Left forelimb (tissue), 1 donor: ENCODE measurements around the gene DMD.

Experiments used
- DNase-seq: peaks from one replicate; pipeline ENCODE4 v3.0.0-alpha.2; 2018; ENCODE audit warnings: low spot score

Gene DMD

GRCh38 chrX:31178064-31178768 is 2033.1 kb downstream of the DMD start:
- no peak for DNase-seq

DNA sequence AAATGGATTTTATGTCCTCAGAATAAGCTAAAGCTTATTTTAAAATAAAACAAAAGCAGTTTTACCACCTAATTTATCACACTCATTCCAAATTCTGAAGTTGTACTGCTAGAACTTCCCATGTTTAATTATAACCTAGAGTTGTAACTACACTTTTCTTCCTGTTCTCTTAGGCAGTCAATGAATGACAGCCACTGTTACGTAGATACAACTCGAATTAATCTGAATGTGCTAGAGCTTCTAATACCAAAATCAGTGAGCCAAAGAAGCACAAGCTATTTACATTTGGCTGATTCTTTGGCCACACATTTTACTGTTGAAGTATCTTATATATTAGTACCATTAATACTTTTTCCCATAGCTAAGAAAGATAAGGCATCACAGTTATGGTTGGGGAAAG is 2040.6 kb downstream of the DMD start:
- no peak for DNase-seq

DNA sequence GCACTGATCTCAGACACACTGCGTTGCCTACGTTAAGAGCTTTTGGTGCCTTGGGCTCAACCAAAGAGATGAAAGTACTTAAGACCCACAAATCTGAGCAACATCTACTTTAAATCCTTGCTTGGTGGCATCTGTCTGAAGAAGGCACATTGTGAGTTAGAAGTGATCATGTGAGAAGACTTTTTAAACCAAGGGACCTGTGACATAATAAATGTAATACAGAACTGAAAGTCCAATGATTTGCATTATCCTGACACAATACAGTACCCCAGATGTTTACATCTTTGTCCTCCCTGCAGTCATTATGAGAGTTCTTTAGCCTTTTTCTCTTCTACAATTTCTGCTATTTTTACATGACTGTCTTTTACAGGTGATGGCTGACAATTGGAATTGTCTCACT is 2042.8 kb downstream of the DMD start:
- no peak for DNase-seq

GRCh38 chrX:31166832-31167231 is 2044.5 kb downstream of the DMD start:
- no peak for DNase-seq

GRCh38 chrX:31166416-31166815 is 2044.9 kb downstream of the DMD start:
- DNase-seq = no peak

DNA sequence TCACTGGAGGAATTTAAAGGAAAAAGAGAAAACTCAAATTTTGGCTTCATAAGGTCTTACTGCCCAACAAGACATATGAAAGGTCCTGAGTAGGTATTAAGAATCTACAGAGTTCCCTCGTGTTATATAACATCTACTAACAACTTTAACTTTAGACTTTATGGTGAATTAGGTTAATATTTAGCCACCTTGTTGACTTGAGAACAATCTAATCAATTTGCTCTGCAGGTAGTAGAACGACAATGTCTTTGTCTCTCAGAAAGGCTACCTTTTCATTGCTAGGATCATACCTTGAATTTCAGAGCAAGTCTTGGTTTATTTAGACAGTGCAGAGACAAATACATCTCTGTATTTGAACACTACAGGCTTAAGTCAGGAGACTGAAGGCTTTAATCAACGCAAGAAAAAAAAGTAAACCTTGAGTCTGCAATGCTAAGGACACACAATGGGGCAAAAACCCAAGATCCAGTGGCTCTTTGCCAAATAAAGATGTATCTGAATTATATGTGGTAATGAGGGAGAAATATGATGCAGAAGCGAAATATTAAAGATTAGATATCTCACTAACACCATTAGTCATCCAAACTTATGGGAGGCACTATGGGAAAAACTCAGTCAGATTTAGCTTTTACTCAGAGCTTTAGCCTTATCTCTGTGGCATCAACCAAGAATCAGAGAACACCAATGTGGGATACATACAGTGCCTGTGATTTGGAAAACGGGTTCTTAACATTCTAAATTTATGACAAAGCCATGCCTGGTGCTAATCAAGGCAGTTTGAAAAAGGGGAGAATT is 2045.9 kb downstream of the DMD start:
- DNase-seq = no peak

GRCh38 chrX:31154946-31155345 is 2056.4 kb downstream of the DMD start:
- no peak for DNase-seq

DNA sequence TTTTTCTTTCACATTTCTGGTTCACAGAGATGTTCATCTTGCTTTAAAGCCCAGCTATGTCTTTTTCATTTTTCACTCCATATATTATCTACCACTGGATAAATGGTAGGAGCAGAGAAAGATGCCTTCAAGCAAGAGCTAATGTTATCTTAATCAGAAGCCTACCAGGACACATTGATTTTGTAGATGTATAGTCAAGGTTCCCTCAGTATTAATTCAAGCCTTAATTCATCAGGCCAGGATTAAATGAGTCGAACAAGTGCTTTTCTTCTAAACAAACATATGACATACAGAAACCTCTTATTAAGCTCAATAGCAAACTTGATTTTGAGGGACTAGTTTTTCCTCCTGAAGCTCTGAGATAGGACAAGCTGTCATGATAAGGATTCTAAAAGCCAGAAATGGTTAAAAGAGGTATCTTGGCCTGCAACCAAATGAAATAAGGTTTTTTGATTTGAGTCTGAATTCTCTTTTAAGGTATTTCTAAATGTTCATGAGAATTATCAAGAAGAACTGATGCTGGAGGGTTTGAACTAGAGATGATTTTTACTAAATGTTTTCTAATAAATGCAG is 2057.8 kb downstream of the DMD start:
- no peak for DNase-seq

DNA sequence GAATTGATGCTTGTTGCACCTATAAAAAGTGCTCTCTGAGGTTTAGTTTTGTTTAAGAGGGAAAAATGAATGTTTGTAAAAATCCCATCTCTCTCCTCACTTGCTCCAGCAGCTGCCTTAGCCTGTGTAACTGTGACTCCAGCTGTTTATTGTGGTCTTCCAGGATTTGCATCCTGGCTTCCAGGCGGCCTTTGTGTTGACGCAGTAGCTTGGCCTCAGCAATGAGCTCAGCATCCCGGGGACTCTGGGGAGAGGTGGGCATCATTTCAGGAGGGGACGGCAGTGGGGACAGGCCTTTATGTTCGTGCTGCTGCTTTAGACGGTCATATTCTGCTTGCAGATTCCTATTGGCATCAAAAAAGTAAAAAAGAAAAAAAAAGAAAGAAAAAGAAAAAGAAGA is 2064.2 kb downstream of the DMD start:
- DNase-seq = no peak

DNA sequence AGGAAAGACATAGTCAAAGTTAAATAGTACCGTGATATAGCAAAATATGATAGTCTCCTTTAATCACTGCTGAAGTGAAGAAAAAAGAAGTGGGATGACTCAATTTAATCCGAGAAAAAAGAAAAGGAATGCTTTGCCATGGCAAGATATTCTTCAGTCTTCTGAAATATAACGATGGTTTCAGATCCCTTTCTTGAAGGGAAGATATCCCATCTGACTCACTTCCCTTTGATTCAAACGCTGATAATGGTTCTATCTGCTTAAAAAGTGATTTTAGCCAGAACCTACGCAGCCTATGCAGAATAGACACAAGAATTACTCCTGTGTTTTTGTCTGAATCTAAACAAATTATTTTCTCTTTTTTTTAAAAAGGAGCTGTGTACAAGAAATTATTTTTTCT is 2071.4 kb downstream of the DMD start:
- no peak for DNase-seq

GRCh38 chrX:31138124-31138523 is 2073.2 kb downstream of the DMD start:
- DNase-seq = no peak

- DNase-seq = no peak
These were observed 2075.2 kb downstream of the DMD start for GRCh38 chrX:31136144-31136611.

DNA sequence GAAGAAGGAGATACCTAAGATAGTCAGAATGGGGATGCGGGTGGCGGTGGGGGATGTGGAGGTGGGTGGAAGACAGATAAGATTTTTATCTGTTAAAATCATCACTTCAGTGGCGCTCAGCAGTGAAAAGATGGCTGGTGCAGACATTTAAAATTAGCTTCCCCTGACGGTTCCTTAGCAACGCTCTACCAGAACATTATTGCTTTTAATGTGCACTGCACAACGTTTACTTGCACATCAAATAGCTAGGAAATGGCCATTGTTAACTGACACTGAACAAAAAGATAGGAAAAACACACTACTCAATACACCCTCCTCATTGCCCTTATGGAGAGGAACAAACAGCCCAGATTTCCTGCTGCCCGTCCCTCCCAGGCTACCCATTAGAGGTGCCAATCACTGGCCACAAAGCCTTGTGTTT is 2078.5 kb downstream of the DMD start:
- DNase-seq = no peak

DNA sequence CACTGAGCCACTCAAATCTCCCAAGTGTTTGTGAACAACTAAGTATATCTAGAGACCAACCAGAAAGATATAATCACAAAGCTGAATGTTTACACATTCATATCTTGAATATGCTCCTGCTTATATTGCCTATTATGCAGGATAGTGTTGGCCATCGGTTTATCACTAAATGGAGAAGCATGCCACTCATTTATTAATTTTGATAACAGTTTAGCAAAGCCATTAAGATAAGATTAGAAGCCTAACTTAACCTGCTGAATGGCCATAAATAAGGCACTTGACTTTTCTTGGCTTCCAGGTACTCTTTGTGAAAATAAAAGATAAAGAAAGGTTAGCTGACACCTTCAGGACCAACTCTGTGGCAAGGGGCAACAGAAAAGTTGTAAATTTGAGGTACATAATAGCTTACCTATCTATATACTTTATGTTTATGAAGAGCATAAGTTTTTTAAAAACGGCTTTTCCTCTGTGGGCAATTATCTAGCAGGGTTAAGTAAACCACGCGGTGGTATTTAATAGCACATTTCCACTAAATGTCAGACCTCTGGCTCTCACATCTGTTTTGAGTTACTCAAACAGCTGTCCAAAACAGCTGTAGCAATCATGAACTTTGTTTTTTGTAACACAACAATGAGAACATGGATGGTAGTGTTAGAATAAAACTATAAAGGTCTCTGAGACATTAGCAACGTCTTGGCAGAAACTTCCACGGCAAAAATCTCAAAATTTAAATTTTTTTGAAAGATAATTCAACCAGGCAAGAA is 2080.7 kb downstream of the DMD start:
- no peak for DNase-seq

- no peak for DNase-seq
These were observed 2082.5 kb downstream of the DMD start for GRCh38 chrX:31128855-31129254.

DNA sequence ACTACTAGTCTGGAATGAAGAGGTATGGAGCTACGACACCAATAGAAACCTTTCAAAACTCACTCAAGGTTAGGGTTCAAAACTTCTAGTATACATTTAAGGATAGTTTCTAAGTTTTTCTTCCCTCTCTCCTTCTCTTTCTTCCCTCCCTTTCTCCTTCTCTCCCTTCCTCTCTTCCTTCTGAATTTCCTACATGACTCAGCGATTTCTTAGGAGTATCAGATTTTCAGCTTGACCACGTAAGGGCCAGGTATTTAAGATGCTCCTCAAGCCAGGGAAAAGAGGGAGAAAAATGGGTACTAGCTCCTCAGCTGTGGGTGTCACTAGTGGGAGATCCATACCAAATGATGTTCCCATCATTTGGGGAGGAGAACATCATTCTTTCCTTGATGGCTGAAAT is 2083.6 kb downstream of the DMD start:
- DNase-seq = no peak

DNA sequence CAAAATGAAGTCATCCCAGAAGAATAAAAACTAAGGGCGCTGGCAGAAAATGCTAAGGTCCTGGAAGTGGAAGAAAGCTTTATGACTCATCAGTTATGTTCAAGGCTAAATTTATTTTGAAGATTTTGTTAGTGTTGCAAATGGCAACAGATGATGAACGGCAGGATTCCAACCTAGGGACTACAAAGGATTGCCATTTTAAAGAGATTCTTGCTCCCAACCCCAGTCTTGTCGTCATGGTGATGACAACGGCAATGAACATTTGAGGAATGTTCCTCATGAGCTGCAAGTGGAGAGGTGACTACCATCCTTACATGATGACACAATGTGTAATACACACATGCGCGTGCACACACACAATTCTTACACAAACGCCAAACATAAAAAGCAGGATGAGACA is 2085.1 kb downstream of the DMD start:
- DNase-seq = no peak

DNA sequence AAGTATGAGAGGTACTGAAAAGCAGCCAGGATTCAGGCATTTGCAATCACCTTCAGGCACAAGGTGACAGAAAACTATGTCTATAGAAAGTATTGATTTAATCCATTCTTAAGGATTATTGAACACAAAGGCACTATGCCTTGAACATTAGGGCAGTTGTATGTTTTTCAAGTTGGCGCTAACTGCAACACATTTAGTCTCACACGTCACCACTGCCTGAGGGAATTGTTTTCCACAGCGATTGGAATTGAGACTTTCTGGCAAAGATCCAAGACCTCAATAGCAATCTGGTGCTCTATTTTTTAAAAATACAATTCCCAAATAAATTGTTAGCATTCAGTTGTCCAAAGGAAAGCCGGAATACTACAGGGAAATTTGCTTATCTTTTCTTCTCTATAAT is 2086.8 kb downstream of the DMD start:
- DNase-seq = no peak

- no peak for DNase-seq
These were observed 2088.0 kb downstream of the DMD start for GRCh38 chrX:31123335-31123734.

DNA sequence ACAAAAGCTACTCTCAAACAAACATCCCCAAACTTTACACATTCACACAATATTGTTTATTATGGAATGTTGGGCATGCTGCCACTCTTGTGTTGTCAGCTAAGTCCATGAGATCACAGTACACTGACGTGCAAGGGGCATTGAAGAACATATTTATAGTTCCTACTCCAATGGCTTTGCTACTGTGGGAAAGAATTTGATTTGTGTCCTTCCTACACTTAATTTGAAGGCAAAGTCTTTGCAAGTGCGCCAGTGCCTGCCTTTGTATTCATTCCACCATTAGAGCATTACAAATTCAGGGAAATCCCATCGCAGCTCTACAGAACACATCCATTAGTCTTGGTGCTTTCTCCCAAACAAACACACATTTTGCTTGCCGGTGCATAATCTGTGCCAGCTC is 2094.1 kb downstream of the DMD start:
- DNase-seq = no peak

DNA sequence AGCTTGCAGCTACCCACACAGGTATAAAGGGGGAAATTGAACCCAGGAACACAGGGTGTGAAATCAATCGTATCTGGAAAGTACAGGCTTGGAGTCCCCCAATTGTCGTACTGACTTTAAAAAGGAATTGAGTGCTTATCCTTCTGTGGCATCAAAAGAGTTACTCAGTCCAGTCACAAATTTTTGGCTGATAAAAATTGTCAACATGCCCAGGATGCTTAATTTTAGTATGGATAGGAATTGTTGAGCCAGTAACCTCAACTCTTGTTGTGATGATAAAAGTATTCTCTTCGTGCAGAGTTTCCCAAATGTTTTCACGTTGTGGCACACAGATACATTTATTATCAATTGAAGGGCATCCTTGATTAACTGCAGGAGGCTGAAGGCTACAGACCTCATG is 2096.0 kb downstream of the DMD start:
- DNase-seq = no peak

- no peak for DNase-seq
These were observed 2096.5 kb downstream of the DMD start for GRCh38 chrX:31114858-31115257.
